Erythroblast (primary cell): ENCODE data around the gene GAB4.

Experiments
- GATA1 ChIP-seq: IDR thresholded peaks from 2 replicates; pipeline ENCODE4 v1.6.1; 2011; ENCODE audit warnings: low read depth, mild to moderate bottlenecking, control low read depth, low read length, moderate library complexity
- POLR2A ChIP-seq: IDR thresholded peaks from 2 replicates; pipeline ENCODE4 v1.6.1; 2011; ENCODE audit warnings: mild to moderate bottlenecking, low read length

GRCh38 chr22:17035246-17035645 is 27.2 kb upstream of the GAB4 start:
- no peak for TF ChIP-seq POLR2A
- TF ChIP-seq GATA1, result no peak
